Gastrocnemius medialis (tissue), 4 donors: Measurements from ENCODE around the gene SEPTIN14. TPM values are rescaled to one million over a fixed set of nuclear protein-coding genes. Genes with fewer than 3 reads are reported as not detected.
"Not testable (repeated sequence)": the region's sequence is repeated elsewhere in the genome, so short reads cannot be mapped to it uniquely, and the experiment has no call there.

Experiments
- ATAC-seq, 2 donors: fragments of 150-250 bp; one replicate each; pipeline ENCODE4 v1.9.1; 2016
- DNase-seq, 2 donors: peaks; one replicate each; pipeline ENCODE4 v3.0.0-alpha.2; 2019
- H3K27ac ChIP-seq, 4 donors: fragments of 200-600 bp; sonication (generic); 1 replicate in 1 of 4; 2 replicates in 3 of 4; pipeline ENCODE4 v1.5.1; 2016 to 2018; ENCODE audit warnings: mild to moderate bottlenecking in 2 of 4, moderate library complexity in 1 of 4
- H3K27me3 ChIP-seq, 3 donors: fragments of 200-600 bp; sonication (generic) in 2 of 3; 1 replicate in 1 of 3; 2 replicates in 2 of 3; pipeline versions ENCODE4 v1.5.1 to v1.6.0; 2016 to 2019; ENCODE audit warnings: mild to moderate bottlenecking in 1 of 3, moderate library complexity in 1 of 3
- H3K36me3 ChIP-seq, 2 donors: fragments of 200-600 bp; sonication (generic) in 1 of 2; one replicate each; pipeline ENCODE4 v1.5.1; 2017 to 2018
- H3K4me1 ChIP-seq, 2 donors: fragments of 200-600 bp; sonication (generic) in 1 of 2; one replicate each; pipeline ENCODE4 v1.5.1; 2016 to 2017; ENCODE audit warnings: mild to moderate bottlenecking in 2 of 2
- H3K4me3 ChIP-seq, 4 donors: fragments of 200-600 bp; sonication (generic) in 3 of 4; 1 replicate in 1 of 4; 2 replicates in 3 of 4; pipeline ENCODE4 v1.5.1; 2016 to 2019; ENCODE audit warnings: mild to moderate bottlenecking in 2 of 4
- H3K9me3 ChIP-seq, 3 donors: fragments of 200-600 bp; sonication (generic) in 2 of 3; 1 replicate in 1 of 3; 2 replicates in 2 of 3; pipeline ENCODE4 v1.5.1; 2016 to 2019
- CTCF ChIP-seq, 5 experiments: fragments of 450-650 bp in 3 of 5; fragments of 200-600 bp in 2 of 5; sonication (generic) in 2 of 5; IDR thresholded peaks in 4 of 5; conservative IDR thresholded peaks in 1 of 5; 1 replicate in 4 of 5; 2 replicates in 1 of 5; pipeline ENCODE4 v1.5.1; 2016 to 2019; ENCODE audit warnings: antibody characterized with exemption in 5 of 5, mild to moderate bottlenecking in 3 of 5, moderate library complexity in 3 of 5
- POLR2A ChIP-seq, 2 donors: fragments of 450-650 bp; IDR thresholded peaks; one replicate each; pipeline ENCODE4 v1.6.1; 2017; ENCODE audit warnings: antibody characterized with exemption in 2 of 2, mild to moderate bottlenecking in 2 of 2, moderate library complexity in 2 of 2
- in situ Hi-C, 4 donors: fragments of 200-750 bp; cut with MboI; loops; one replicate each; pipeline versions ENCODE4 v1.15.0 to v1.8.0; 2017; ENCODE audit warnings: low sequenced_read_pairs in 4 of 4
- intact Hi-C: fragments of 100-400 bp; cut with DNase I; formaldehyde crosslinking; loops from one replicate; pipeline ENCODE4 v1.15.1; 2023; ENCODE audit warnings: low total_unique reads
- total RNA-seq, 4 donors: library from RNA; depleted of rRNA; stranded (reverse); fragments of >200 nt; gene quantifications; one replicate each; pipeline versions ENCODE4 v1.1.0 to v1.2.3, GENCODE V29; 2016

Gene SEPTIN14
- total RNA-seq, 4 donors from 2014 or later: not detected

GRCh38 chr7:55794527-55794926, 68.0 kb downstream of the SEPTIN14 start:
- in situ Hi-C loops: no loop called here
- intact Hi-C loops: no loop called here

GRCh38 chr7:55792048-55792447, 70.5 kb downstream of the SEPTIN14 start:
- intact Hi-C loops (no loop called here), in situ Hi-C loops (no loop called here)
- Histone ChIP-seq H3K36me3 (no peaks in the 10 kb centered on the region), H3K4me3 (no peak overlapping the region), H3K27me3 (no peaks in the 10 kb centered on the region), H3K27ac (no peak overlapping the region), H3K4me1 (no peaks in the 10 kb centered on the region), H3K9me3 (no peaks in the 10 kb centered on the region)
- no peak for TF ChIP-seq POLR2A (IDR thresholded peaks at IDR 0.05)
- no peak for TF ChIP-seq CTCF (IDR thresholded peaks at IDR 0.05 in 4 of 5, conservative IDR thresholded peaks at IDR 0.05 in 1 of 5)
- ATAC-seq (no peak), DNase-seq (no peak)

More at GRCh38 chr7:55794527-55794926, 68.0 kb downstream of the SEPTIN14 start:
- ATAC-seq (no peak), DNase-seq (no peak)
- no peaks in the 10 kb centered on the region for H3K27me3 ChIP-seq
- no peak for TF ChIP-seq CTCF (IDR thresholded peaks at IDR 0.05 in 4 of 5, conservative IDR thresholded peaks at IDR 0.05 in 1 of 5)
- no peak for TF ChIP-seq POLR2A (IDR thresholded peaks at IDR 0.05)
- no peak overlapping the region for H3K27ac ChIP-seq
- H3K36me3 ChIP-seq: no peaks in the 10 kb centered on the region
- H3K4me1 ChIP-seq: no peaks in the 10 kb centered on the region
- H3K9me3 ChIP-seq: peaks cover 0 to 7% (median 0%) of the 10 kb centered on the region in 3 donors
- no peak overlapping the region for H3K4me3 ChIP-seq

GRCh38 chr7:55787796-55788195, 74.8 kb downstream of the SEPTIN14 start:
- no peak for TF ChIP-seq CTCF (IDR thresholded peaks at IDR 0.05 in 4 of 5, conservative IDR thresholded peaks at IDR 0.05 in 1 of 5)
- TF ChIP-seq POLR2A (IDR thresholded peaks at IDR 0.05): no peak

GRCh38 chr7:55786901-55787300, 75.7 kb downstream of the SEPTIN14 start:
- Histone ChIP-seq H3K27me3 (no peaks in the 10 kb centered on the region), H3K4me3 (no peak overlapping the region), H3K9me3 (no peaks in the 10 kb centered on the region), H3K36me3 (no peaks in the 10 kb centered on the region), H3K27ac (no peak overlapping the region), H3K4me1 (no peaks in the 10 kb centered on the region)
- intact Hi-C loops: no loop called here
- DNase-seq: no peak
- in situ Hi-C loops: no loop called here
- ATAC-seq: no peak
- no peak for TF ChIP-seq POLR2A (IDR thresholded peaks at IDR 0.05)
- no peak for TF ChIP-seq CTCF (IDR thresholded peaks at IDR 0.05 in 4 of 5, conservative IDR thresholded peaks at IDR 0.05 in 1 of 5)

More at GRCh38 chr7:55787796-55788195, 74.8 kb downstream of the SEPTIN14 start:
- no peaks in the 10 kb centered on the region for H3K4me1 ChIP-seq
- no peaks in the 10 kb centered on the region for H3K9me3 ChIP-seq
- no peak for ATAC-seq
- no peaks in the 10 kb centered on the region for H3K27me3 ChIP-seq
- H3K27ac ChIP-seq: no peak overlapping the region
- intact Hi-C loops: no loop called here
- no peak overlapping the region for H3K4me3 ChIP-seq
- in situ Hi-C loops: no loop called here
- DNase-seq: no peak
- no peaks in the 10 kb centered on the region for H3K36me3 ChIP-seq

GRCh38 chr7:55785444-55785843, 77.1 kb downstream of the SEPTIN14 start:
- H3K4me3 ChIP-seq, H3K36me3 ChIP-seq, intact Hi-C loops, DNase-seq, H3K27me3 ChIP-seq, ATAC-seq, H3K4me1 ChIP-seq, H3K9me3 ChIP-seq, H3K27ac ChIP-seq, in situ Hi-C loops: not testable (repeated sequence)
